Gastroesophageal sphincter (tissue), 3 donors: ENCODE data around the gene KIAA0930.

ENCODE experiments used
- CTCF ChIP-seq, 4 experiments: fragments of 200-600 bp in 2 of 4; fragments of 450-650 bp in 2 of 4; sonication (generic) in 1 of 4; IDR thresholded peaks; one replicate each; pipeline ENCODE4 v1.5.1; 2017 to 2019; ENCODE audit warnings: antibody characterized with exemption in 4 of 4, mild to moderate bottlenecking in 2 of 4, moderate library complexity in 2 of 4
- POLR2A ChIP-seq, 2 donors: fragments of 450-650 bp; IDR thresholded peaks; one replicate each; pipeline ENCODE4 v1.6.1; 2017; ENCODE audit warnings: antibody characterized with exemption in 2 of 2, mild to moderate bottlenecking in 2 of 2, moderate library complexity in 1 of 2

- TF ChIP-seq CTCF (IDR thresholded peaks at IDR 0.05) (peak in 3 of 4 experiments; percentile 23 to 58 (median 55)), POLR2A (IDR thresholded peaks at IDR 0.05) (no peak)
Observed at GRCh38 chr22:45208993-45209838, 31.5 kb downstream of the KIAA0930 start.
